AG04450 (cell line): ENCODE data around the gene RTP3. TPM values are rescaled to one million over a fixed set of nuclear protein-coding genes. Genes with fewer than 3 reads are reported as not detected.
"Not testable (repeated sequence)": the region's sequence is repeated elsewhere in the genome, so short reads cannot be mapped to it uniquely, and the experiment has no call there.

ENCODE experiments used
- CTCF ChIA-PET: fragments of 300-600, 350-600 bp; formaldehyde crosslinking; extraction: SDS; loops from one replicate; lab custom pipeline; 2022; ENCODE audit warnings: antibody characterized with exemption, inconsistent platforms; lab: Charles Lee
- POLR2A ChIA-PET: fragments of 350-600 bp; formaldehyde crosslinking; extraction: SDS; loops from one replicate; lab custom pipeline; 2021; ENCODE audit warnings: antibody characterized with exemption, inconsistent platforms; lab: Yijun Ruan, JAX
- DNase-seq: peaks from one replicate; pipeline ENCODE4 v3.0.0-alpha.2; 2011; ENCODE audit warnings: low read depth, low spot score
- H3K27ac ChIP-seq: one replicate; pipeline ENCODE4 v1.5.1; 2012; ENCODE audit warnings: low read depth, low read length, control low read depth
- H3K27me3 ChIP-seq: one replicate; pipeline ENCODE4 v1.6.0; 2012; ENCODE audit warnings: low read length; ENCODE audit not compliant: control insufficient read depth, insufficient read depth
- H3K4me3 ChIP-seq: 2 replicates; pipeline ENCODE4 v1.5.1; 2011; ENCODE audit warnings: mild to moderate bottlenecking, low read depth, low read length, control low read depth
- H3K9me3 ChIP-seq: 2 replicates; pipeline ENCODE4 v1.5.1; 2012; ENCODE audit warnings: low read length; ENCODE audit not compliant: control insufficient read depth, insufficient read depth
- CTCF ChIP-seq: IDR thresholded peaks from 2 replicates; pipeline ENCODE4 v1.5.1; 2011; ENCODE audit warnings: low read depth, low read length, control low read depth, inconsistent platforms
- polyA plus RNA-seq: library from polyadenylated mRNA; depleted of rRNA; stranded (reverse); fragments of >200 nt; gene quantifications from 2 replicates; pipeline ENCODE4 v1.2.3, GENCODE V29; 2011

The RTP3 gene
- polyA plus RNA-seq, 1 experiment, result 0.06 TPM

- TF ChIP-seq CTCF, result no peak
- H3K27ac ChIP-seq, result no peak overlapping the region
- no peaks in the 10 kb centered on the region for H3K27me3 ChIP-seq
- DNase-seq, result no peak
- ChIA-PET CTCF (no interaction called here), POLR2A (no interaction called here)
- H3K4me3 ChIP-seq, result no peak overlapping the region
- H3K9me3 ChIP-seq, result no peaks in the 10 kb centered on the region
Observed at GRCh38 chr3:46533091-46533490, 35.3 kb downstream of the RTP3 start.

GRCh38 chr3:46535746-46536145 is 38.0 kb downstream of the RTP3 start:
- no peak for DNase-seq
- H3K9me3 ChIP-seq, result no peaks in the 10 kb centered on the region
- no peak for TF ChIP-seq CTCF
- ChIA-PET POLR2A (no interaction called here), CTCF (no interaction called here)
- H3K4me3 ChIP-seq, result no peak overlapping the region
- no peak overlapping the region for H3K27ac ChIP-seq
- no peaks in the 10 kb centered on the region for H3K27me3 ChIP-seq

DNA sequence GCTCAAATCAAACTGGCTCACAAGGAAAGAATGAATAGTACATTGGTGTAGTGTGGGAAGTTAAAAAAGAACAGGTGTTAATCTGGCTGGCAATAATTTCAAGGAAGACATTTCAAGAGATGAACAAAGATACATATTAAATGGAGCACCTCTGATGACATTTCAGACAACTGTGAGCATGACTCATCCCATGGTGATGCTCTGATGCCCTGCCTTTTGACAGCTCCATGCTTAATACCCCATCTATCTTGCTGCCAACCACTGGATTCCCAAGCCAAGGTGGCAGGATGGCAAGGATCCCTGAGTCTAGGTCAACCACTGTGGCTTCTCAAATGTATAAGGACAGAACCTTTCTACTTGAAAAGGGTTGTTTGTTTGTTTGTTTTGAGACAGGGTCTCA is 39.0 kb downstream of the RTP3 start:
- POLR2A ChIA-PET, result no interaction called here
- CTCF ChIA-PET, result no interaction called here
- no peak for DNase-seq
- Histone ChIP-seq H3K4me3 (no peak overlapping the region), H3K27ac (no peak overlapping the region), H3K9me3 (no peaks in the 10 kb centered on the region), H3K27me3 (no peaks in the 10 kb centered on the region)
- TF ChIP-seq CTCF, result no peak

DNA sequence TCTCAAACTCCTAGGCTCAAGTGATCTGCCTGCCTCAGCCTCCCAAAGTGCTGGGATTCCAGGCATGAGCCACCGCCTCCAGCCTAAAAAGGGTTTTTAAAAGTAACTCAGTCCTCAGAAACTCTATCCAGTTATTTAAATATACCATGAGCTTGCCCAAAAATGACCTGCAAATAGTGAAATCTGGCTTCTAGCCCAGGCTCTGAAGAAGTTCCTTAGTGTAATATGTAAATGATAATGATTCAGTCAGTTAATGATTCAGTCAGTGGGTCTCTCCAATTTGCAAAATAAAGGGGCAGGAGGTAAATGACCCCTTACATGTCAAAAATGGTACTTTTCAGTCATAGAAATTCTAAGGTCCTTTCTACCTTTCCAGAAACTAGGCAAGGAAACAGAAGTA is 39.5 kb downstream of the RTP3 start:
- CTCF ChIA-PET, result interaction anchor here (1.0 to 2.0 kb wide), 2 partner anchors 48 to 49 kb away, joined by 3 to 4 read pairs; no protein-coding TSS in a partner anchor
- TF ChIP-seq CTCF, result no peak

DNA sequence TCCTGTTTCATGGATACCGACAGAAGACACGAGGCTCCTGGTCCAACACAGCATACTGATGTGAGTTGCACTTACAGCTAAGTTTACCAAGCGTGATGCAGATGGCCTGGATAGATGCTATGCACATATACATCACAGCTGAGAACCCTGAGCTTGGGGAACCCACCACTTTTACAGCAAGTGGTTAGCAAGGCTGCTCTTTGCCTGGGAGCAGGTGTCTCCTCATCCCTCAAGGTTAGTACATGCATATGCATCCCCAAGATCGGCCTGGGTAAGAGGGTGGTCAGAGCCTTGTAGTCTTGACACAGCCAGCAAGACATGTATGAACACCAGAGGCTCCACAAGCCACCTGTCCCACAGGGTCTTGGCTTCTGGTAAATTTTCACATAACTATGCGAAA is 40.0 kb downstream of the RTP3 start:
- Histone ChIP-seq H3K9me3 (no peaks in the 10 kb centered on the region), H3K27ac (no peak overlapping the region), H3K27me3 (no peaks in the 10 kb centered on the region), H3K4me3 (no peak overlapping the region)
- POLR2A ChIA-PET, result no interaction called here
- TF ChIP-seq CTCF, result no peak
- DNase-seq, result no peak
- CTCF ChIA-PET, result interaction anchor here (1.0 to 2.0 kb wide), 2 partner anchors 49 kb away, joined by 3 to 4 read pairs; no protein-coding TSS in a partner anchor

More for the DNA sequence above, 39.5 kb downstream of the RTP3 start:
- Histone ChIP-seq H3K4me3 (no peak overlapping the region), H3K27ac (no peak overlapping the region), H3K27me3 (no peaks in the 10 kb centered on the region), H3K9me3 (no peaks in the 10 kb centered on the region)
- POLR2A ChIA-PET, result no interaction called here
- no peak for DNase-seq

GRCh38 chr3:46538425-46538802 is 40.6 kb downstream of the RTP3 start:
- ChIA-PET CTCF (interaction anchor here (0.7 to 2.0 kb wide), 3 partner anchors 39 to 50 kb away, joined by 3 to 4 read pairs (median 3); no protein-coding TSS in a partner anchor), POLR2A (interaction anchor here (0.7 kb wide), 1 partner anchor 19 kb away, joined by 3 read pairs; no protein-coding TSS in a partner anchor)
- DNase-seq, H3K4me3 ChIP-seq, H3K27me3 ChIP-seq, H3K9me3 ChIP-seq: not testable (repeated sequence)
- H3K27ac ChIP-seq, result peak overlapping the region; percentile 21
